HG03439 (cell line): ENCODE measurements around the gene PTPRG.

Experiments
- ATAC-seq: cut with Tn5 transposase; IDR thresholded peaks from one replicate; pipeline ENCODE4 v1.9.1; 2021; ENCODE audit warnings: mild to moderate bottlenecking, moderate library complexity; ENCODE audit not compliant: unreplicated experiment

The PTPRG gene

DNA sequence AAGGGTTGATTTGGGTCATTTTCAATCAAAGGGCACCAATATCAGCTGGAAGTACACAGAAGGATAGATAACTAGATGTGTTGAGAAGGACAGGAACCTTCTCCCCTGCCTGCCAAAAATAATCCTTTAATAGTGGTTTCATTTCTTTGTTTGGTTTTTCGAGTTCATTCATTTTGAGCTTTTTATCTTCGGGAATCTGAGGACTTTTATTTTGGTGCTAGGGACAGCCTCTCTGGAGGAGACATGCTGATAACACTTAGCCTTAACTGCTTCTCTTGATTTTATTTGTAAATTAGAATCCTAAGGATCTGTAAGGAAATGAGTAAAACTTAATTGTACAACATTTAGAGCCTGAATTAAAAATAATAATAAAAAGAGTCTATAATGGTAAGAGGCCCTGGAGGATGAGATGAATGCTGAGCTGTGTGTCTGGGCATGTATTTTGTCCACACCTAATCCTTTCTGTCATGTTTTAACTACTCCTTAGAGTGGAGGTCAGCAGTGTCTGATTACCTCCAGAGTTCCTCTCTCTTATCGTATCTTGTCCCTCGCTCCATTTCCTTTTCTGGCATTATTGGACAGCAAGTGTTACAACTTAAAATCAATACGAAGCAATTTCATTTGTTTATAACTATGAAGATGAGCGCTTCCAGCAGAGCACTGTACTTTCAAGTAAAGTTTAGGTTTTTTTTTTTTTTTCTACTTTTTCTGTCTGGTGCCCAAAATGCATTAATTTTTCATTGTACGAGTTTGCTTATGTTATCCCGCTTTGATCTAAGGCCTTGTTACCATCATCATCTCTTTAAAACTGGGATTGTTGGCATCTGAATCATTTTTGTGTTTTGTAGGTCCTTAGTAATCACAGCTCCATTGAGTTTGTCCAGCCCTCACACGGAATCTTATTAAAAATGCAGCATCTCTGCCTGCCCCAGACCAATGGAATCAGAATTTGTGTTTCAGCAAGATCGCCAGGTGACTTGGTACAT, 22.8 kb downstream of the PTPRG start:
- ATAC-seq, result no peak

DNA sequence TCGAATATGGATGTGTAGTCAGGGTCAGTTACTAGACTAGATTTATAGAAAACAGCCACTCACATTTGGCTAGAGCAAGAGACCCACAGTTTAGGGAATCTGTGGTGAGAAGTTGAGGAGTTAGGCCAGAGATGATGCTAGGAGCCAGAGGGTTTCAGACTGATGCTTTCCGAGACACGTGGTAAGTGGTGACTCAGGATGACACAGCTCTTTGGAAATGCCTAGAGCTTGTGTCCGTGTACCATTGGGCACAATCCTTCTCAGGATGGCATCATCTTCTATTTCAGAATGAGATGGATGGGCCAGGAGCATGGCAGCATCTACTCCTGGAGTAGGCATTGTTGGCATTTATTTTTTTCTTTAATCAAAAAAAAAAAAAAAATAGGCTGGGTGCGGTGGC, 28.5 kb downstream of the PTPRG start:
- ATAC-seq, result no peak

- ATAC-seq, result no peak
These were observed 29.9 kb downstream of the PTPRG start for GRCh38 chr3:61591300-61591699.

- ATAC-seq, result no peak
These were observed 32.2 kb downstream of the PTPRG start for GRCh38 chr3:61593446-61594029.

DNA sequence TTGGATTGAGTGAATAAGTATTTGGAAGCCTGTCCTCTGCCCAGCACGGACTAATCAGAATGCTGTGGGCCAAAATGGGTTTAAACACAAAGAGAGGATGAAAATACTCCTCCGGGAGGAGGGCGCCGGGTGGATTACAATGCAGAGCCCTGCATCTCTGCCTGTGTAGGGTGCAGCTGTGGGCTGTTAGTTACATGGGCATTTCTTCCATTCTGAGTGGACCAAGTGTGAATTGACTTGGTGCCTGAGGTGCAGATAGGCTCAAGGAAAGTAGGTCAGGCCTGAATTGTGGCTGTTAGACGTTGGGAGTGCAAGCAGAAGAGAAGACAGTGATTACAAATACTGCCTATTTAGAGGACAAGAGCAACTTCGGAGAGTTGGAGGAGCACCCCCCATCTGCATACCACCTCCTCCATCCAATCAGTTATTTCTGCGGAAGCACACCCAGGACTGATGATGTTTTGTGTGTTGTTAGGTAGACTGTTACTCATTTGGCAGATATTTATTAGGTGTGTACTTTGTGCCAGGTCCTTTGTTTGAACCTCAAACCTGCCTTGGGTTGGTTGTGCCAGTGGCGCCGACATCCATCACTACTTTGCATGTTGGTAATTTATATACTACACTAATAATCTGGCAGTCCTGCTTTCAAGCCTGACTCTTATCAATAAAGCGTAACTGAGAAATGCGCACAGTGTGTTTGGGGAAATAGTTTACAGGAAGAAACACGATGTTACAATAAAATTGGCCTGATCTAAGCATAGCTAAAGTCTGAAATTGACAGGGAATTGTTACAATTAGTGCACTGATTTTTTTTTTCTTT, 33.0 kb downstream of the PTPRG start:
- no peak for ATAC-seq

DNA sequence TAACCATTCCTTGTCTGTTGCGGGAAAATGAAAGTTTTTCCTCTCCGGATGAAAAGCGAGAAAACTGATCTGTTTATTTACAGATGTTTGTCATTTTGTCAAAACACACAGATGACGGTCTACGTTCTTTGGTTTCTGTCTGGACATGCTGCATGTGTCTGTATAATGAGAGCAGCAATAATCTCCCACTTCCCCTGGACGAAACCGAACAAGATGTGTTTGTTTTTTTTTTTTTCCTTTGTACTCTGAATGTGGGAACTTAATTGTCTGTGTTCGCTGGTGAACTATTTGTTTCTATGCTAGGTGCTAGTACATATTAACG, 33.6 kb downstream of the PTPRG start:
- ATAC-seq, result no peak

DNA sequence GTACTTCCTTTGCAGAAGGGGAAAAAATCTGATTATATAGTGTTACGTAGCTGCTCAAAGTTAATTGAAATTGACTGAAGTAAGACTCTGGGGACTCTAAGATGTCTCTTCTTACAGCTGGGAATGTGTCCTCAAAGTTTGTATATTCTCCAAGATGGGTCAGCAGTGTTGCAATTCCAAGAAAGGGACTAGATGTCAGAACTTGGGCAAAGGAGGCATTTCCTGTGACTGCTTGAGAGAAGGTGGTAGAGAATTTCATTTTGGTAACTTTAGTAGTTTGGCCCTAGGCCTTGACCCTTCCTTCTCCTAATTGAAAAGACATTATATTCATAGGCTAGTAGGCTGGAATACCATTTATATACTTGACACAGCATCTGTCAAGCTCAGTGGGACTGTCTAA, 33.9 kb downstream of the PTPRG start:
- no peak for ATAC-seq

DNA sequence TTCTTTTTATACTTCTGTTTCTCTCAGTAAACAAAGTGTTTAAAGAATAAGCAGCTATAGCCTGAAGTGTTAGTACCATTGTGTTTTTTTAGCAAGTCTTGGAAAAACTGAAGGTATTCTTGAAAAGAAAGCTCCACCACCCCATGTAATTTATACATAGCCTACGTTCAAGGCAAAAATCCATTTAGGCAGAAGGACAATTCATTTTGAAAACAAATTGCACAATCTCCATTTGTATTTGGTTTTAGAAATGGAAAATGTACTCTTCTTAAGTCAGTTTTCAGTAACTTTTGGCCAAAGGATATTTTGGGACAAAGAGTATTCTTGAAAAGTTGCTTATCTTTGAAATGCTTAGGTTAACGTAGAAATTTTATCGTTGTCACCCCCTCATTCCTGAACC, 34.5 kb downstream of the PTPRG start:
- no peak for ATAC-seq

DNA sequence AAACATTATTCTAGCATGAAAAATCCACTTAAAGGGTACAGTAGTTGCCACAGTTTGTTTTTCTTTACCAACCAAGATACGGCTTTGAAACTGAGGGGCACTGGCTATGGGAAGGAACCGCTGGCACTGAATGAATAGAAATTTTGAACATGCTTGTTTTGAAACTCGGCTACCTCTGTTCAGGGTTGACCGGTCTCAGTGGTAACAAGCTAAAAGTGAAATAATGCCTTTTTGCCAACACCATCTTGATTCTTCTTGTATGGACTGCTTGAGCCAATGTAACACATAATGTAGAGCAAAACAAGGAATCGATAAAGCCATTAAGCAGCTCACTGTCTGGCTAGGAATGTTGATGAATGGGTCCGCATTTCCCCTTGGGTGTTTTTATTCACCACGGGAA, 36.5 kb downstream of the PTPRG start:
- ATAC-seq, result no peak

GRCh38 chr3:61600195-61600594, 38.8 kb downstream of the PTPRG start:
- ATAC-seq, result no peak

- no peak for ATAC-seq
These were observed 40.5 kb downstream of the PTPRG start for GRCh38 chr3:61601831-61602230.

DNA sequence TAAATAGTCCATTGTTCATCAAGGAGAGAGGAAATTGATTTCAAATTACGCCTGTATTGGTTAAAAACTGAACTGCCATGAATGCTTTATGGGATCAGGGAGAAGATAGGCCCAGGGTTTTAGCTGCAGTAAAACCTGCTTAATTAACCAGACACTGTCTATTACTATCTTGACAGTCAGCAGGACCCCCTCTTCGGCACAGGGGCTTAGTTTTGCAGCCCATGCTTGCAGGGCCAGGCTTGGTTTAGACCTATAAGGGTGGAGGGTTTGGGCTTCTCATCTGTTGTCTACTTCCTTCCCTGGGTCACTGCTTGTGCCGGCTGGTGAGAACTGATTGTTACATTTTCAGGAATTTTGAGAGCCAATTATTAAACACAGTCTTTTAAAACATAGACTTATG, 41.1 kb downstream of the PTPRG start:
- ATAC-seq, result no peak

GRCh38 chr3:61605589-61606175, 44.3 kb downstream of the PTPRG start:
- no peak for ATAC-seq

DNA sequence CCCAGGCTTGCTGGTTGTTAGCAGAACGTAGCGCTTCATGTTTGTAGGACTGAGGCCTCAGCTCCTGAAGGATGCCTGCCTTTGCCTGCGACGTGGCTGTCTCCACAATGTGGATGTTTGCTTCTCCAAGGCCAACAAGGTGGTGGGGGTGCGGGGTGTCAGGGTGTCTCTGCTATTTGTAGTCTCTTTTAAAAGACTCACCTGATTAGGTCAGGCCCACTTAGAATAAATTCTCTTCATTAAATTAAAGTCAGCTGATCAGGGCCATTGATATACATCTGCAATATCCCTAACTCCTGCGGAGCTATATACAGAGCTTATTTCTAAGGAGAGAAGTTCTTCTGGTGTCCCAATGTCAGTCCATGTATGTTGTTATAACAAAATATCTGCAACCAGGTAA, 44.8 kb downstream of the PTPRG start:
- ATAC-seq, result no peak

DNA sequence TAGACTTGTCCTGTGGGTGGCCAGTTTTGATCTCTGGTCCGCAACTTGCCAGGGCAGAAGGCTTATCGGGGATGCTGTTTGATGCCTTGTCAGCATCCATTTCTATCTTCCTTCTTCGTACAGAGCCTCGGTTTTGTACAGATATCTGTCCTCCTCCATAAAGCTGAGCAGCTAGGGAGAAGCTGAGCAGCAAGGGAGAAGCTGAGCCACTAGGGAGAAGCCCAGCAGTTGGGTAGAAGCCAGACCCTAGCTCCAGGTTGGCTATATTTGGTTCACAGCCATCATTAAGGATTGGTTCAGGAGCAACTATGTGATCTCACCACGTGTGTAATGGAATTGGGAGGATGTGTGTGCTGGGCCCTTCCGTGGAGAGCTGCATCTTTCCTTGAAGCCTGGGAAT, 46.7 kb downstream of the PTPRG start:
- no peak for ATAC-seq

- ATAC-seq, result no peak
These were observed 47.3 kb downstream of the PTPRG start for GRCh38 chr3:61608711-61609110.

GRCh38 chr3:61610316-61610715, 48.9 kb downstream of the PTPRG start:
- no peak for ATAC-seq

DNA sequence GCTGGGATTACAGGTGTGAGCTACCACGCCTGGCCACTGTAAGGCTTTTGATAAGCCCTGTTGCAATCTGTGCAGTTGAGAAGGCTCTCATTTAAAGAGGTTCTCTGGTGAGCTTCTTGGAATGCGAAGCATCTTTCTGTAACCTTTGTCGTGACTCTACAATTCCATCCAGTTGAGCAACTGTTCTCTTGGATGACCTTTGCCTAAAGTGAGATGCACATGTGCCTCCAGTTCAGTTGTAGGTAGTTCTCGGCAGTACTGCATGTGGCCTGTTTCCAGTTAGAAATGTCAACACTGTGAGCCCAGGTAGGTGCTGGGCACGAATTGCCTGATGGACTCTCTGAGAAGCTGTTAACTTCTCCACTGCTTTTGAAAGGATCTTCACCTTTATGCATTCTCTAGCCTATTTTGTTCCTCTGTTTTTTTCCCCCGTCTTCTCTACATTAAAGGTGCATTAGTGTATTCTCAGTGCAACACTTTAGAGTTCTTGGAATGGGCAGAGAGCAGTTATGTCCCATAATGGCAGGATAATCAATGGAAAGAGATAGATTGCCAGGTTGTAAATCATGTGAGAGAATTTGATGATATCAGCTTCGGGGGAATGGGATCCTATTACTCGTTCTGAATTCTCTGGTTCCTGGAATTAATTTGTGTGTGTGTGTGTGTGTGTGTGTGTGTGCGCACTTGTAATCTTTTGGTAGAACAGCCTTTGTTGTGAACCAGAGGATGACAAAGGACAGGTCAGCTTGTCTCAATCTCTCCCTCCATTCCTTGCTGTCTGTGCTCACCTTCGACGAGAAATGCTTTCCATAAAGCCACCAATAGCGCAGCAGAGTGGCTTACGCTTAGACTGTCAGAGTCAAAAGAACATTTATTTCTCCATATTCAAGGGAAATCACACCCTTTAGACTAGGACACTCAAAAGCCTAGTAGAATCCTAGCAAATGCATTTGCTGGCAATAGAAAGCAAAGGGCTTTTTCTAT, 51.1 kb downstream of the PTPRG start:
- ATAC-seq, result no peak

DNA sequence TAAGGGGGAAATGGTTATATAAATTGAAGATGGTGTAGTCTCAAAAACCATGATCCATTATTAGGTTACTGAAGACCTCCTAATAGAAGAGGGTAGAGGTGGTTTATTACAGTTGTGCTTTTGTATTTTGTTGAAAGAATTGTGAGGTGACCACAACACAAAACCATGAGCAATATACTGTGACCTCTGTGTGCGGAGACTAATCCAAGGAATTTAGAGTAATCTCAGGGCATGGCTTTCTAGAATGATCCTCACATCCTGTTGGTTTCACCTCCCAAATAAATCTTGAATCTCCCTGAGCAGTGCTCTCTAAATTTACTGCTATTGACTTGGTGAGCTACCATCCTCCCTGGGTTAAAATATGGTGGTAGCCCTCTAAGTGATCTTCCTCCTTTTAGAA, 52.3 kb downstream of the PTPRG start:
- no peak for ATAC-seq

DNA sequence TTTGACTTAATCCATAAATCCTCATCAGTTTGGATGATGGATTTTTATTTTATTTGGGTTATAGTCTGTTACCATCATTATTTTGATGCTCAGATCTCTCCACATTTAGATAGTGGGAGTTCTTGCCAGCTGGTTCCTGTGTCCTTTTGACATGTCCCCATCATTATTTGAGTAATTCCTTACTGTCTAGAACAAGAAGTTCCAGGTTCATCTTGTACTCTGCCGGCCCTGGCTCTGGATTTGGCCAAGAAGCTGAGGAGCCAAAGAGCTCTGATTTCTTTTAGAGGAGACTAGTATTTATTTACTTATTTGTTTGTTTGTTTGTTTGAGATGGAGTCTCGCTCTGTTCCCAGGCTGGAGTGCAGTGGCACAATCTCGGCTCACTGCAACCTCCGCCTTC, 54.3 kb downstream of the PTPRG start:
- ATAC-seq, result no peak
